ENCODE measurements around the gene FHIT.
"Not testable (repeated sequence)": the region's sequence is repeated elsewhere in the genome, so short reads cannot be mapped to it uniquely, and the experiment has no call there.

The FHIT gene

GRCh38 chr3:61032991-61033390 is 218.3 kb downstream of the FHIT start:
- no peaks in the 10 kb centered on the region for H3K27me3 ChIP-seq
- no peaks in the 10 kb centered on the region for H3K9me3 ChIP-seq
- H3K36me3 ChIP-seq: no peaks in the 10 kb centered on the region
- TF ChIP-seq CTCF (IDR thresholded peaks at IDR 0.05): no peak
- H3K27ac ChIP-seq: no peak overlapping the region
- no peaks in the 10 kb centered on the region for H3K4me1 ChIP-seq (ENCODE audit: control insufficient read depth in 1 of 2, insufficient read depth in 1 of 2, low read depth in 1 of 2, low read length in 1 of 2)
- no peak overlapping the region for H3K4me3 ChIP-seq (ENCODE audit: low read depth in 1 of 2, low read length in 1 of 2)

- H3K4me3 ChIP-seq (ENCODE audit: low read depth in 1 of 2, low read length in 1 of 2): no peak overlapping the region
- no peak overlapping the region for H3K27ac ChIP-seq
- H3K4me1 ChIP-seq (ENCODE audit: control insufficient read depth in 1 of 2, insufficient read depth in 1 of 2, low read depth in 1 of 2, low read length in 1 of 2): no peaks in the 10 kb centered on the region
- H3K36me3 ChIP-seq: no peaks in the 10 kb centered on the region
- no peaks in the 10 kb centered on the region for H3K27me3 ChIP-seq
- no peak for TF ChIP-seq CTCF (IDR thresholded peaks at IDR 0.05)
- no peaks in the 10 kb centered on the region for H3K9me3 ChIP-seq
These were observed 219.7 kb downstream of the FHIT start for GRCh38 chr3:61031503-61031902.

- no peaks in the 10 kb centered on the region for H3K36me3 ChIP-seq
- no peaks in the 10 kb centered on the region for H3K27me3 ChIP-seq
- H3K9me3 ChIP-seq: no peaks in the 10 kb centered on the region
- TF ChIP-seq CTCF (IDR thresholded peaks at IDR 0.05): no peak
- H3K4me1 ChIP-seq (ENCODE audit: control insufficient read depth in 1 of 2, insufficient read depth in 1 of 2, low read depth in 1 of 2, low read length in 1 of 2): no peaks in the 10 kb centered on the region
- H3K27ac ChIP-seq: no peak overlapping the region
- no peak overlapping the region for H3K4me3 ChIP-seq (ENCODE audit: low read depth in 1 of 2, low read length in 1 of 2)
These were observed 220.7 kb downstream of the FHIT start for GRCh38 chr3:61030469-61031035.

GRCh38 chr3:61029194-61029593 is 222.1 kb downstream of the FHIT start:
- H3K4me3 ChIP-seq (ENCODE audit: low read depth in 1 of 2, low read length in 1 of 2): no peak overlapping the region
- H3K27ac ChIP-seq: no peak overlapping the region
- no peaks in the 10 kb centered on the region for H3K27me3 ChIP-seq
- TF ChIP-seq CTCF (IDR thresholded peaks at IDR 0.05): no peak
- H3K36me3 ChIP-seq: no peaks in the 10 kb centered on the region
- H3K4me1 ChIP-seq (ENCODE audit: control insufficient read depth in 1 of 2, insufficient read depth in 1 of 2, low read depth in 1 of 2, low read length in 1 of 2): no peaks in the 10 kb centered on the region
- H3K9me3 ChIP-seq: no peaks in the 10 kb centered on the region

GRCh38 chr3:61018807-61019206 is 232.4 kb downstream of the FHIT start:
- Histone ChIP-seq H3K27me3 (no peaks in the 10 kb centered on the region), H3K4me1 (ENCODE audit: control insufficient read depth in 1 of 2, insufficient read depth in 1 of 2, low read depth in 1 of 2, low read length in 1 of 2) (peaks cover 18 to 21% of the 10 kb centered on the region in 2 experiments), H3K27ac (no peak overlapping the region), H3K36me3 (no peaks in the 10 kb centered on the region), H3K4me3 (ENCODE audit: low read depth in 1 of 2, low read length in 1 of 2) (no peak overlapping the region), H3K9me3 (no peaks in the 10 kb centered on the region)
- no peak for TF ChIP-seq CTCF (IDR thresholded peaks at IDR 0.05)

GRCh38 chr3:61017028-61017427 is 234.2 kb downstream of the FHIT start:
- peak overlapping the region; percentile 83 for H3K27ac ChIP-seq
- H3K4me1 ChIP-seq (ENCODE audit: control insufficient read depth in 1 of 2, insufficient read depth in 1 of 2, low read depth in 1 of 2, low read length in 1 of 2): peaks cover 18 to 21% of the 10 kb centered on the region in 2 experiments
- H3K36me3 ChIP-seq; H3K4me3 ChIP-seq (ENCODE audit: low read depth in 1 of 2, low read length in 1 of 2); H3K9me3 ChIP-seq; H3K27me3 ChIP-seq: not testable (repeated sequence)

Measured in neutrophil (primary cell).